ENCODE results near the gene ADCY2. TPM values are rescaled to one million over a fixed set of nuclear protein-coding genes. Genes with fewer than 3 reads are reported as not detected.

ADCY2 gene
- polyA plus RNA-seq, 3 donors: 4.5 to 6.8 (median 6.3) TPM

GRCh38 chr5:7492371-7492770 is 96.4 kb downstream of the ADCY2 start:
- DNase-seq (ENCODE audit: extremely low read depth in 1 of 11, low read depth in 9 of 11, low spot score in 4 of 11): no peak

- DNase-seq (ENCODE audit: extremely low read depth in 1 of 11, low read depth in 9 of 11, low spot score in 4 of 11): no peak
These were observed 97.1 kb downstream of the ADCY2 start for GRCh38 chr5:7493081-7493480.

DNA sequence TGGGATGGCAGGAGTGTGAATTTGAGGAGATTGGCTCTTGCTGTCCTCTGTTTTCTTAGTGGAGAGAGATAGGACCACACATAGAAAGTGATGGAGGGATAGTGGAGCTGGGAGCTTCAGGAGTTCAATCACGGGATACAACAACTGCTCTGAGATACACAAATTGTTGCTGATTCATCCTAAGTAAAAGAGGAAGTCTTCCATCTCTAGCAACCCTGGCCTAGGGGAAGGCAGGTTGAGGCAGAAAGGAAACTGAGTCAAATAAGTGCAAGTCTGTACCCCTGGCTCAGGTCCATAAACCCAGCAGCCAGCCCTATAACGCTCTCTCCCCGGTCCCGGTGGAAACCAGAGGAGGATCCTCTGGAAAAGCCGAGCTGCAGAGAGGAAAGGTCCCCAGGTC is 97.7 kb downstream of the ADCY2 start:
- no peak for DNase-seq (ENCODE audit: extremely low read depth in 1 of 11, low read depth in 9 of 11, low spot score in 4 of 11)

DNA sequence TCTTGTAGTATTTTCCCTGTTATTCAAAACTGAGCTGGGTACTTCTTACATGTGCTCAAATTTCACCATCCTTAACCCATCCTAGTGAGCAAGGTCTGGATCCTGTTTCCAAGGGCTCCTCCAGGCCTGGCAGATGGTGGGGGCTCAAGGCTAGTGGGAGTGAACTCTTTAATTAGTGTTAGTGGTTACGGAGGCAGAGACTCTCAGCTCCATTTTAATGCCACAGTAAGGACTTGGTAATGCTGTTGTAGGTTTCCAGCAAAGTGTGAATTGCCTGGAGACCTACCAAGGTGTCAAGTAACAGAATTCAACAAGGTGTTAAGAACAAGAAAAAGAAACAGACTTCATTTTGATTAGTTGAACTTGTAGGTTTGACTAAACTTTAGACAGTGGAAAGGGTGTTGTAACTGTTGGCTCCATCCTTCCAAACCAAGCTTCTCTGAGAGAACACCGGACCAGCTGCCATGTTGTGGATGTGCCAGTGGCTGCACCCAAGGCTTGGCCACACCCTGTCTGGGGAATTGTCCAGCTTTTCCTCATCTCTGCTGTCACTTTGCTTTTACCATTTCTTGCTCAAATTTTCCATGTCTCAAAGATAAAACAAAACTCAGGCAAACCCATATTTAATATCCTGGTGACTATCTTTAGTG is 98.7 kb downstream of the ADCY2 start:
- peak in 8 of 11 donors; percentile 7 to 50 (median 20) for DNase-seq (ENCODE audit: extremely low read depth in 1 of 11, low read depth in 9 of 11, low spot score in 4 of 11)

DNA sequence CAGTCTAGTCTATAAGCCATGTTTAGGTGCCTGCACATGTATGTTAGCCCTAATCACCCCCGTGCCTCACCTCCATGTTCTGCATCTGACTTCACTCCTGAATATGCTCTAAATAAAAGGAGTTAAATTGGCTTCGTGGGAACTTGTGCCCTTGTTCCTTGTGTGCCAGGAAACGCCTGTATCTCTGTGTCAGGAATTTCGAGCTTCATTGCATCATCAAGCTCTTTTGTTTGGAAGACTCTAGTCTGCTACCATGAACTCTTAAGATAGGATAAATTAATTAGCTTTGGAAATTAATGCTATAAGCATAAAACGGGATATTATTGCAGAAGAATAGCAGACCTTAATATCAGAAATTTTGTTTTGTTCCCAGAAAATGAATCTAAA is 99.2 kb downstream of the ADCY2 start:
- DNase-seq (ENCODE audit: extremely low read depth in 1 of 11, low read depth in 9 of 11, low spot score in 4 of 11): no peak

DNA sequence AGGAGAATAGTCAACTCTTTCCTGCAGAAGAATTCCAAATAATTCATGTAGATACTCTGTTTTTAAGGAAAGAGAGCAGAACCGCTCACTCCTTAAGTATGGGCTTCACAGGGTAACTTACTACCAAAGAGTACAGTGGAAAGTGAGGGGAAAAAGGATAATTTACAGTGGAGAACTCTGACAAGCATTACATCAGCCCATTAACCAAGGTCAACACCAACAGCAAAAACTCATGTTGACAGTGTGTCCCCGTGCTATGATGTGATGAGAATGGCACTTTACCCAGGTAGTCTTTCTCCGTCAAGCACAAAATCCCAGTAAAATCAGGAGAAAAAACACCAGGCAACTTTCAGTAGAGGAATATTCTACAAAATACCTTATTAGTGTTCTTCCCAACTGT is 104.3 kb downstream of the ADCY2 start:
- peak in 5 of 11 donors; percentile 12 to 36 (median 13) for DNase-seq (ENCODE audit: extremely low read depth in 1 of 11, low read depth in 9 of 11, low spot score in 4 of 11)

- DNase-seq (ENCODE audit: extremely low read depth in 1 of 11, low read depth in 9 of 11, low spot score in 4 of 11): no peak
These were observed 105.1 kb downstream of the ADCY2 start for GRCh38 chr5:7501061-7501460.

GRCh38 chr5:7503564-7503963 is 107.6 kb downstream of the ADCY2 start:
- DNase-seq (ENCODE audit: extremely low read depth in 1 of 11, low read depth in 9 of 11, low spot score in 4 of 11): no peak

DNA sequence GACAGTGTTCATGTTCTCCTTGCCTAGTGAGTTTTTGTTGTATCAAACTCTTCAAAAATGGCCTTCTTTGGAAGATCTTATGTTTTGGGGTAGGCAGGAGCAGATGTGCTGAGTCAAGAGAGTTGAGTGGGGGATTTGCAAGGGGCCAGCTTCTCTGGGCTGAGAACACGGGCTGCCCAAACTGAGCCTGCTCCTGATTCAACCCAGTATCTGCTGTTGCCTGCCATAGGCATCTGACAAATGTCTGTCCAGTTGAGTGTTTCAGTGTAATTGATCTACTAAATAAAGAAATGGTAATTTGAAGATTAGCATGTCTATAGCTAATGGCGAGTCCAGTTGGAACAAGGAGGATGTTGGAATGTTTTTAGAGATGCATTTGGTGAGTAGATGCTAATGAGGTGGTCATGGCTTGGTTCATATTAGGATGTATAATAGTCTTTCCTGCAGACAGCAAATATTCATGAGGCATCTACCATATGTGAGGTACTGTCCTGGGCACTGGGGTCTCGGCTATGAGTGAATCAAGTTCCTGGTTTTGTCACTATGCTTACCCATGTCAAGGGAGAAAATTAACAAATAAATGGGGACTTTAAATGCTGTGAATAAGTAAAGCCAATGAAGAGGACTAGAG is 119.5 kb downstream of the ADCY2 start:
- DNase-seq (ENCODE audit: extremely low read depth in 1 of 11, low read depth in 9 of 11, low spot score in 4 of 11): no peak

- no peak for DNase-seq (ENCODE audit: extremely low read depth in 1 of 11, low read depth in 9 of 11, low spot score in 4 of 11)
These were observed 120.3 kb downstream of the ADCY2 start for GRCh38 chr5:7516253-7516652.

GRCh38 chr5:7517006-7517405 is 121.1 kb downstream of the ADCY2 start:
- no peak for DNase-seq (ENCODE audit: extremely low read depth in 1 of 11, low read depth in 9 of 11, low spot score in 4 of 11)

GRCh38 chr5:7518947-7519560 is 123.1 kb downstream of the ADCY2 start:
- DNase-seq (ENCODE audit: extremely low read depth in 1 of 11, low read depth in 9 of 11, low spot score in 4 of 11): no peak

DNA sequence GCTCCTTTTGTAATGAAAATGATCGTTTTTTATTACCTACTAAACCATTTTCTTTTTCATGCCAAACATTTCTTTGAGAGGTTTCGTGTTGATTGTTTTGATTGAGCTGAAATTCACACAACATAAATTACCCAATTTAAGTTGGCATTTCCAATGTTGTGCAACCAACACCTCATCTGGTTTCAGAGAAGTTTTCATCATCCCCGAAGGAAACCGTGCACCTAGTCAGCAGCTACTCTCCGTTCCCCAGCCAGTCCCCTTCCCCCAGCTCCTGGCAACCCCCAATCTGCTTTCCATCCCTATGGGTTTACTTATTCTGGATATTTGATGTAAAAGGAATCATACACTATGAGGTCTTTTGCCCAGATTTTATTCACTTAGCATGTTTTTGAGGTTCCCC is 123.6 kb downstream of the ADCY2 start:
- no peak for DNase-seq (ENCODE audit: extremely low read depth in 1 of 11, low read depth in 9 of 11, low spot score in 4 of 11)

DNA sequence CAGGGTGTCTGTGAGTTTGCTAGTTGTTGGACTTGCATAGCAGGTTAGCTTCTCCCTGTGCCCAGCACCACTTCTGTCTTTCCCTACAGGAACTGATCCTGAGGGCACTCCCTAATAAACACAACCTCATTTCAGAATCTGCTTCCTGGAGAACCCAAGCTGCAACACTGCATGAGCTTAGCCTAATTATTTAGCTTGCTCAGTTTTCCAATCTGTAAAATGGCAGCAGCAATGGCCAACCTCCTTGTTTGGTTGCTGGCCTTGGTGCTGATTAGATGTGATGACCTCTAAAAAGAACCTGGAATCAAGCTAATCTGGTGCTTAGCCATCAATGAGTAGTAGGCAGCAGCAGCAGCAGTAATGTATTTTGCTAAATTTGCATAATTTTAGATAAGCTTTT is 133.9 kb downstream of the ADCY2 start:
- DNase-seq (ENCODE audit: extremely low read depth in 1 of 11, low read depth in 9 of 11, low spot score in 4 of 11): no peak

DNA sequence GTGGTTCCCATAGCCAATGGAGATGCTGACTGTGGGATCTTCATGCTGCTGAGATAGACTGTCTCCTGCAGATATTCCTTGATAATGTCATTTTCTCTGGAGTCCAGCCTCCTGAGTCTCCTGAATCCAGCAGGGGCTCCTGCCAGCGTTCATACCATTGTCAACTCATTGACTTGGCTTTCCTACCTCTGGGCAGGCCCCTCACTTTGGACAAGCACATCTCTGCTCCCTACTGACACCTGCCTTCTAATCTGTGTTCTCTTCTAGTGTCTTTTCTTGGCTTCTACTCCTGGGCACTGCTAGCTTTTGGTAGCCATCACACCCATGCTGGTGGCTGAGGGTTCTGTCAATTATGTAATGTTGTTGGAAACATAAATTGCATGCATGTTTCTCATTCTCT is 138.0 kb downstream of the ADCY2 start:
- DNase-seq (ENCODE audit: extremely low read depth in 1 of 11, low read depth in 9 of 11, low spot score in 4 of 11): no peak

DNA sequence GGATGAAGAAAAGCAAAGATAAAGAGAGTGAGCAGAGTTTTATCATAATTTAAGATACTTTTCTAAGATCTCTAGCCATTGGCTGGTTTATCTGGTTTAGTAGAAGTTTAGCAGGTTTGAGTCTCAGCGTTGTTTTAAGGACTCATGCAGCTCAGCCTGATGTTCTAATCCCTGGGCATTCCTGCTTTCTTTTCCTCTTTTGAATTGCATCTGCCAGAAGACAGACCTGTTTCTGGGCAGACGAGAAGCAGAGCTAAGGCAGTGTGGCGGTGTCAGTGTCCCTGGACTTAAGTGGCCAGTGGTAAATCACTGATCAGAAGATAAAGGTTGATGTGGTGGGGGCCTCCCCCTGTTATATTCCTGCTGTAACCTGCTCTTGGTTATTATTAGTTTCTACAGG is 138.6 kb downstream of the ADCY2 start:
- no peak for DNase-seq (ENCODE audit: extremely low read depth in 1 of 11, low read depth in 9 of 11, low spot score in 4 of 11)

- no peak for DNase-seq (ENCODE audit: extremely low read depth in 1 of 11, low read depth in 9 of 11, low spot score in 4 of 11)
These were observed 141.6 kb downstream of the ADCY2 start for GRCh38 chr5:7537573-7537972.

GRCh38 chr5:7539571-7539970 is 143.6 kb downstream of the ADCY2 start:
- DNase-seq (ENCODE audit: extremely low read depth in 1 of 11, low read depth in 9 of 11, low spot score in 4 of 11): no peak

GRCh38 chr5:7540736-7541485 is 145.0 kb downstream of the ADCY2 start:
- no peak for DNase-seq (ENCODE audit: extremely low read depth in 1 of 11, low read depth in 9 of 11, low spot score in 4 of 11)

DNA sequence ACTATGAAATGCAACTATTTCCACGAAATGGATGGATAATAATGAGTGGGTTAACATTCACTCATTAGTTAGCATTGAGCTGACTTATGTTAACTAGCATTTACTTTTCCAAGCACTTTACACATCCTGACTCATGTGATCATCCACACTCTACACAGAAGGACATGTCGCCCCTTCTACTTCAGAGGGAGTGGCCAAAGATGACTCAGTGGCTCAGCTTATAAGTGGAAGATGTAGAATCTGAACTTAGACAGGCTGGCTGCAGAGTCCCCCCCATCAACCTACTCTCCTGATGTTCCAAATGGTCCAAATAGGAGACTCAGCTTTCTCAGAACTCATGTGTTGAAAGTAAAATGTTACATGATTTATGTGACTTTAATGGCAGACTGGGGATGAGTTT is 146.0 kb downstream of the ADCY2 start:
- no peak for DNase-seq (ENCODE audit: extremely low read depth in 1 of 11, low read depth in 9 of 11, low spot score in 4 of 11)
